SK-N-SH (cell line): ENCODE measurements around the gene ZNF683. TPM values are rescaled to one million over a fixed set of nuclear protein-coding genes. Genes with fewer than 3 reads are reported as not detected.

Experiments used
- CTCF ChIA-PET: fragments of 300-600, 350-600 bp; formaldehyde crosslinking; extraction: SDS; loops from one replicate; lab custom pipeline; 2021; lab: Yijun Ruan, JAX
- POLR2A ChIA-PET: fragments of 350-600 bp; sonication (Branson Sonifier 250); formaldehyde crosslinking; extraction: SDS; loops from one replicate; lab custom pipeline; 2020; ENCODE audit warnings: antibody characterized with exemption, inconsistent platforms; lab: Yijun Ruan, JAX
- DNase-seq: peaks from one replicate; pipeline ENCODE4 v3.0.0; 2012
- H2AFZ ChIP-seq: fragments of 200-600 bp; sonication (generic); 2 replicates; pipeline ENCODE4 v1.8.1; 2016; ENCODE audit warnings: antibody characterized with exemption, mild to moderate bottlenecking, low read depth
- H3F3A ChIP-seq: fragments of 200-600 bp; sonication (generic); replicated peaks from 2 replicates; pipeline ENCODE3; 2016; ENCODE audit warnings: antibody characterized with exemption, mild to moderate bottlenecking; ENCODE audit not compliant: insufficient read depth
- H3K27ac ChIP-seq, 2 experiments: fragments of 200-500 bp in 1 of 2; fragments of 200-600 bp in 1 of 2; sonication (Bioruptor generic) in 1 of 2; sonication (generic), shearing (Covaris generic) in 1 of 2; 2 replicates each; pipeline versions ENCODE4 v1.5.1 to v1.6.1; 2014 to 2016; ENCODE audit warnings: low read depth in 2 of 2, inconsistent platforms in 1 of 2, low read length in 1 of 2, mild to moderate bottlenecking in 1 of 2, mixed read lengths in 1 of 2
- H3K27me3 ChIP-seq: fragments of 200-600 bp; sonication (generic), shearing (Covaris generic); 2 replicates; pipeline ENCODE4 v1.6.1; 2016; ENCODE audit warnings: mixed run types; ENCODE audit not compliant: insufficient read depth
- H3K36me3 ChIP-seq, 2 experiments: fragments of 200-500 bp in 1 of 2; fragments of 200-600 bp in 1 of 2; sonication (Bioruptor generic) in 1 of 2; sonication (generic) in 1 of 2; replicated peaks in 1 of 2; 2 replicates each; pipeline versions ENCODE3 to v1.5.1; 2014 to 2016; ENCODE audit warnings: low read length in 1 of 2, mild to moderate bottlenecking in 1 of 2; ENCODE audit not compliant: insufficient read depth in 2 of 2, control insufficient read depth in 1 of 2
- H3K4me1 ChIP-seq, 2 experiments: fragments of 200-500 bp in 1 of 2; fragments of 200-600 bp in 1 of 2; sonication (Bioruptor generic) in 1 of 2; sonication (generic), shearing (Covaris generic) in 1 of 2; 2 replicates each; pipeline versions ENCODE4 v1.5.1 to v1.6.1; 2014 to 2016; ENCODE audit warnings: low read depth in 1 of 2, low read length in 1 of 2, mixed run types in 1 of 2; ENCODE audit not compliant: insufficient read depth in 2 of 2, control insufficient read depth in 1 of 2
- H3K4me2 ChIP-seq: fragments of 200-600 bp; sonication (generic), shearing (Covaris generic); 2 replicates; pipeline ENCODE4 v1.6.1; 2017; ENCODE audit warnings: mixed run types
- H3K4me3 ChIP-seq, 2 experiments: fragments of 200-500 bp in 1 of 2; fragments of 200-600 bp in 1 of 2; sonication (Bioruptor generic) in 1 of 2; sonication (generic), shearing (Covaris generic) in 1 of 2; 2 replicates each; pipeline versions ENCODE4 v1.5.1 to v1.8.1; 2014 to 2016; ENCODE audit warnings: low read depth in 2 of 2, inconsistent platforms in 1 of 2, low read length in 1 of 2, mild to moderate bottlenecking in 1 of 2, mixed read lengths in 1 of 2, moderate library complexity in 1 of 2
- H3K79me2 ChIP-seq: fragments of 200-600 bp; sonication (generic); 2 replicates; pipeline ENCODE4 v1.8.1; 2017; ENCODE audit warnings: mild to moderate bottlenecking; ENCODE audit not compliant: insufficient read depth
- H3K9ac ChIP-seq: fragments of 200-600 bp; sonication (generic); 2 replicates; pipeline ENCODE4 v1.6.1; 2017; ENCODE audit warnings: mixed run types
- H3K9me2 ChIP-seq: fragments of 200-600 bp; sonication (generic); 2 replicates; pipeline ENCODE4 v1.6.1; 2017; ENCODE audit warnings: mixed run types
- H3K9me3 ChIP-seq: fragments of 200-600 bp; sonication (generic); 2 replicates; pipeline ENCODE4 v1.6.1; 2017; ENCODE audit warnings: mixed run types, mild to moderate bottlenecking, moderate library complexity
- H4K20me1 ChIP-seq: fragments of 200-600 bp; sonication (generic); 2 replicates; pipeline ENCODE4 v1.6.1; 2017; ENCODE audit warnings: mild to moderate bottlenecking, mixed run types; ENCODE audit not compliant: insufficient read depth
- EZH2phosphoT487 ChIP-seq: fragments of 200-600 bp; sonication (generic); IDR thresholded peaks from 2 replicates; pipeline ENCODE4 v1.6.1; 2017; ENCODE audit warnings: low read depth, mixed run types, mild to moderate bottlenecking, antibody characterized with exemption, moderate library complexity, borderline replicate concordance
- FOXM1 ChIP-seq: IDR thresholded peaks from 2 replicates; pipeline ENCODE4 v1.4.0; 2012; ENCODE audit warnings: low read depth, mild to moderate bottlenecking
- GABPA ChIP-seq: IDR thresholded peaks from 2 replicates; pipeline ENCODE4 v1.4.0; 2012; ENCODE audit warnings: low read depth, mild to moderate bottlenecking
- GATA2 ChIP-seq: sonication (generic); formaldehyde crosslinking; IDR thresholded peaks from 2 replicates; pipeline ENCODE4 v1.5.0; 2020; ENCODE audit warnings: mild to moderate bottlenecking, missing genetic modification reagents
- JUND ChIP-seq: IDR thresholded peaks from 2 replicates; pipeline ENCODE4 v1.4.0; 2012
- NFIC ChIP-seq: IDR thresholded peaks from 2 replicates; pipeline ENCODE4 v1.4.0; 2012; ENCODE audit warnings: borderline replicate concordance
- NRF1 ChIP-seq: IDR thresholded peaks from 2 replicates; pipeline ENCODE4 v1.6.1; 2012; ENCODE audit warnings: low read depth, mild to moderate bottlenecking, low read length
- RAD21 ChIP-seq: IDR thresholded peaks from 2 replicates; pipeline ENCODE4 v1.6.1; 2012; ENCODE audit warnings: mild to moderate bottlenecking, low read length
- RCOR1 ChIP-seq: fragments of 150-350 bp; IDR thresholded peaks from 2 replicates; pipeline ENCODE4 v1.6.1; 2017; ENCODE audit warnings: antibody characterized with exemption, low read length
- RXRA ChIP-seq: IDR thresholded peaks from 2 replicates; pipeline ENCODE4 v1.4.0; 2012; ENCODE audit warnings: low read depth, mild to moderate bottlenecking, borderline replicate concordance
- SMC3 ChIP-seq: IDR thresholded peaks from 2 replicates; pipeline ENCODE4 v1.6.1; 2012; ENCODE audit warnings: low read depth, low read length, improper control_type of control experiment
- TAF1 ChIP-seq: IDR thresholded peaks from 2 replicates; pipeline ENCODE4 v1.6.1; 2012; ENCODE audit warnings: low read depth, mild to moderate bottlenecking, low read length, moderate library complexity, borderline replicate concordance
- YY1 ChIP-seq: IDR thresholded peaks from 2 replicates; pipeline ENCODE4 v1.4.0; 2012; ENCODE audit warnings: low read depth, mild to moderate bottlenecking
- whole genome bisulfite sequencing: methylation state at CpG from one replicate; pipeline ENCODE4 v1.1.6; 2017; ENCODE audit warnings: low lambda C conversion rate; 5-methylcytosine and 5-hydroxymethylcytosine counted together
- polyA plus RNA-seq, 3 experiments: library from polyadenylated mRNA; depleted of rRNA; stranded (reverse); fragments of >200 nt; gene quantifications; 2 replicates each; pipeline ENCODE4 v1.2.3, GENCODE V29; 2012

Gene ZNF683
- polyA plus RNA-seq, 1 of the 3 experiments (the other 2 are of a cell fraction) = not detected

DNA sequence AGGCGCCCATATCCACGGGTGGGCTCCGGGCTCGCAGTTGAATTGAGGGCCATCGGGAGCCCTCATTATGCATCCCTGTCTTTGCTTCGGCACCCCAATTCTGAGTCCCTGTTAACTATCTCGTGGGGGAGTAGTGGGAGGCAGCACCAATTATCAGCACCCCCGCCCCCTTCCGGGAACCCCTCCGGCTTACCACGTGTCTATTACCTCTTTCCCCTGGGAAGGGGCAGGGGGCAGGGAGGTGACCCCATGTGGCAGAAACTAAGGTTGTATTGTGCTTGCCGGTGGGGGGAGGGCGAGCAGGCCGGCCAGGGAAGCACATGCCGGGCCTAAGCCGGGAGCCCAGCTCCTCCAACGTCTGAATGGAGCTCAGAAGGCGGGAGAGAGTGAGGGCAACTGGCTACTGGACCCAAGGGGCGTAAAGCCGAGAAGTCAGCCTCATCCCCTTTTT is 39.1 kb upstream of the ZNF683 start:
- Histone ChIP-seq H3K9me2 (no peaks in the 10 kb centered on the region), H3K4me2 (no peak overlapping the region), H3K9me3 (no peaks in the 10 kb centered on the region), H3F3A (no peaks in the 10 kb centered on the region), H3K27ac (no peak overlapping the region), H4K20me1 (no peaks in the 10 kb centered on the region), H3K79me2 (no peaks in the 10 kb centered on the region), H3K36me3 (no peaks in the 10 kb centered on the region), H3K4me1 (peaks cover 0 to 7% of the 10 kb centered on the region in 2 experiments; a peak in 1 of 4 replicates), H3K9ac (no peak overlapping the region), H2AFZ (no peak overlapping the region), H3K4me3 (no peak overlapping the region), H3K27me3 (peaks cover 5% of the 10 kb centered on the region; the same call in 1 of the 2 replicates)
- 83% methylated on average over 9 of the region's 20 CpGs for WGBS
- TF ChIP-seq RAD21 (no peak), YY1 (no peak)
- DNase-seq = no peak
- CTCF ChIA-PET = interaction anchor here (1.4 kb wide), 1 partner anchor 126 kb away, joined by 3 read pairs; no protein-coding TSS in a partner anchor
- POLR2A ChIA-PET = no interaction called here

GRCh38 chr1:26410706-26411623 is 38.4 kb upstream of the ZNF683 start, which contains the start of gene LIN28A:
LIN28A (plus strand) TSS chr1:26410817; CDS start chr1:26410892, 75 bp downstream.
- no peaks in the 10 kb centered on the region for H4K20me1 ChIP-seq
- H3K4me3 ChIP-seq = no peak within 1 kb of the TSS
- H2AFZ ChIP-seq = no peak within 1 kb of the TSS
- H3K27me3 ChIP-seq = peaks cover 5% of the 10 kb centered on the region; the same call in 1 of the 2 replicates
- TF ChIP-seq FOXM1 = no peak
- no peak for TF ChIP-seq RXRA
- TF ChIP-seq EZH2phosphoT487 = no peak
- no peak for TF ChIP-seq GATA2 (CRISPR knock-in tag)
- TF ChIP-seq RCOR1 = no peak
- TF ChIP-seq NFIC = no peak
- CTCF ChIA-PET = interaction anchor here (1.4 kb wide), 1 partner anchor 125 kb away, joined by 3 read pairs; no protein-coding TSS in a partner anchor
- H3F3A ChIP-seq = peaks cover under 1% of the 10 kb centered on the region
- no peaks in the 10 kb centered on the region for H3K36me3 ChIP-seq
- POLR2A ChIA-PET = no interaction called here
- peaks cover 0 to 7% of the 10 kb centered on the region in 2 experiments; a peak in 1 of 4 replicates for H3K4me1 ChIP-seq
- 76% methylated on average over 46 of the region's 70 CpGs for WGBS
- H3K27ac ChIP-seq = peak within 1 kb of the TSS in 1 of 2 experiments; percentile 40; a peak in 1 of 4 replicates
- no peaks in the 10 kb centered on the region for H3K79me2 ChIP-seq
- no peaks in the 10 kb centered on the region for H3K9me2 ChIP-seq
- no peak within 1 kb of the TSS for H3K9ac ChIP-seq
- no peak for DNase-seq
- H3K9me3 ChIP-seq = no peaks in the 10 kb centered on the region
- no peak within 1 kb of the TSS for H3K4me2 ChIP-seq

- 57% methylated on average over 16 of the region's 16 CpGs for WGBS
- H2AFZ ChIP-seq = no peak overlapping the region
- CTCF ChIA-PET = interaction anchor here (1.4 kb wide), 1 partner anchor 10 kb away, joined by 4 read pairs; no protein-coding TSS in a partner anchor
Observed at GRCh38 chr1:26409191-26409807, 36.7 kb upstream of the ZNF683 start.

More at GRCh38 chr1:26409191-26409807, 36.7 kb upstream of the ZNF683 start:
- H3K4me3 ChIP-seq = no peak overlapping the region
- no peak overlapping the region for H3K9ac ChIP-seq
- TF ChIP-seq SMC3 = no peak
- no peak for TF ChIP-seq NFIC
- TF ChIP-seq EZH2phosphoT487 = no peak
- TF ChIP-seq TAF1 = no peak
- TF ChIP-seq NRF1 = no peak
- no peak for TF ChIP-seq JUND
- no peak for TF ChIP-seq GABPA
- DNase-seq = peak; percentile 78
- peaks cover 5% of the 10 kb centered on the region; the same call in 1 of the 2 replicates for H3K27me3 ChIP-seq
- H3K36me3 ChIP-seq = no peaks in the 10 kb centered on the region
- H3F3A ChIP-seq = peaks cover 7% of the 10 kb centered on the region
- no peaks in the 10 kb centered on the region for H3K9me2 ChIP-seq
- no peak overlapping the region for H3K4me2 ChIP-seq
- peak overlapping the region in 1 of 2 experiments; percentile 40; a peak in 1 of 4 replicates for H3K27ac ChIP-seq
- no peaks in the 10 kb centered on the region for H3K9me3 ChIP-seq
- no peaks in the 10 kb centered on the region for H4K20me1 ChIP-seq
- H3K4me1 ChIP-seq = peaks cover 0 to 7% of the 10 kb centered on the region in 2 experiments; a peak in 1 of 4 replicates
- POLR2A ChIA-PET = interaction anchor here (0.6 kb wide), 1 partner anchor 1335 kb away, joined by 3 read pairs; no protein-coding TSS in a partner anchor
- H3K79me2 ChIP-seq = no peaks in the 10 kb centered on the region
